Right lobe of liver (tissue), 4 donors: ENCODE measurements around the gene AKIP1.
"Not testable (repeated sequence)": the region's sequence is repeated elsewhere in the genome, so short reads cannot be mapped to it uniquely, and the experiment has no call there.

Source experiments
- CTCF ChIP-seq, 4 donors: fragments of 200-600 bp in 3 of 4; fragments of 450-650 bp in 1 of 4; IDR thresholded peaks; one replicate each; pipeline versions ENCODE4 v1.5.1 to v1.8.0; 2016 to 2022; ENCODE audit warnings: antibody characterized with exemption in 4 of 4, mild to moderate bottlenecking in 2 of 4
- POLR2A ChIP-seq: fragments of 450-650 bp; IDR thresholded peaks from one replicate; pipeline ENCODE4 v1.6.1; 2017; ENCODE audit warnings: antibody characterized with exemption, mild to moderate bottlenecking
- donor health status: DM: no; HTN: no; CAD: no.
- donor health status: DM: no; HTN: no; CAD: no.
- donor health status: DM: no; HTN: yes; CAD: no.

- not testable (repeated sequence) for TF ChIP-seq CTCF (IDR thresholded peaks at IDR 0.05); POLR2A
These were observed 24.8 kb downstream of the AKIP1 start for GRCh38 chr11:8935789-8936188.
